ENCODE data around the gene KRT3.
"Not testable (repeated sequence)": the region's sequence is repeated elsewhere in the genome, so short reads cannot be mapped to it uniquely, and the experiment has no call there.

KRT3 gene

DNA sequence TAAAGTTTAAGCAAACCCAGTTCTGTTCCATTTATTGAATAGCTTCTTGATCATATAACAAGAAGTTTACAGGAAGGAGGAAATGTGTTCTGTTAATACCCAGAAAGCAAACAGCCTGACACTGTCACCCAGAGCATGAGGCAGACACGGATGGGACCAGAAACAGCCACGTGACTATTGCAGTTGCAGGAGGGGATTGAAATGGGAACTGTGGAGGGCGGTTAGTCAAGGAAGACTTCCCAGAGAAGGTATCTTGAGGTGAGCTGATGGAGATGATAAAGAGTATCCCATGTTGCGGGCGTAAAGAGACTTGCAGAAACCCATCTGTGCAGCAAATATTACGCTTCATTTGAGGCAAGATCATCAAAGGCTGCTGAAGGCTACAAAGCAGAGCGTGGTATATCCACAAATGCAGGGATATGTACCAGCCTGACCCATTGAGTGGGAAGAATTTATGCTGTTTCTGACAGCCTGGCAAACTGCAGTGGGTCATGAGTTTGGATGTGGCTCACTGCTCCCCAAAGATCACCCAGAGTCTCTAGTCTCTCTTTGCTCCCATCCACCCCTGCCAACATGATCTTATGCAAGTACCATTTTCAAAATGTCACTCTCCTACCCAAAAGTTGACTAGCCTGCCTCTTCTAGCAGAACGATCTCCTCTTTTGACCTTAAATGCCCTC, 39.5 kb downstream of the KRT3 start:
- TF ChIP-seq, protein P1, sequence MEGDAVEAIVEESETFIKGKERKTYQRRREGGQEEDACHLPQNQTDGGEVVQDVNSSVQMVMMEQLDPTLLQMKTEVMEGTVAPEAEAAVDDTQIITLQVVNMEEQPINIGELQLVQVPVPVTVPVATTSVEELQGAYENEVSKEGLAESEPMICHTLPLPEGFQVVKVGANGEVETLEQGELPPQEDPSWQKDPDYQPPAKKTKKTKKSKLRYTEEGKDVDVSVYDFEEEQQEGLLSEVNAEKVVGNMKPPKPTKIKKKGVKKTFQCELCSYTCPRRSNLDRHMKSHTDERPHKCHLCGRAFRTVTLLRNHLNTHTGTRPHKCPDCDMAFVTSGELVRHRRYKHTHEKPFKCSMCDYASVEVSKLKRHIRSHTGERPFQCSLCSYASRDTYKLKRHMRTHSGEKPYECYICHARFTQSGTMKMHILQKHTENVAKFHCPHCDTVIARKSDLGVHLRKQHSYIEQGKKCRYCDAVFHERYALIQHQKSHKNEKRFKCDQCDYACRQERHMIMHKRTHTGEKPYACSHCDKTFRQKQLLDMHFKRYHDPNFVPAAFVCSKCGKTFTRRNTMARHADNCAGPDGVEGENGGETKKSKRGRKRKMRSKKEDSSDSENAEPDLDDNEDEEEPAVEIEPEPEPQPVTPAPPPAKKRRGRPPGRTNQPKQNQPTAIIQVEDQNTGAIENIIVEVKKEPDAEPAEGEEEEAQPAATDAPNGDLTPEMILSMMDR (IDR thresholded peaks at IDR 0.05; ENCODE audit: insufficient read depth, missing control alignments), result no peak
- DNase-seq (ENCODE audit: insufficient read length, low spot score), result no peak
- no peak for FAIRE-seq

DNA sequence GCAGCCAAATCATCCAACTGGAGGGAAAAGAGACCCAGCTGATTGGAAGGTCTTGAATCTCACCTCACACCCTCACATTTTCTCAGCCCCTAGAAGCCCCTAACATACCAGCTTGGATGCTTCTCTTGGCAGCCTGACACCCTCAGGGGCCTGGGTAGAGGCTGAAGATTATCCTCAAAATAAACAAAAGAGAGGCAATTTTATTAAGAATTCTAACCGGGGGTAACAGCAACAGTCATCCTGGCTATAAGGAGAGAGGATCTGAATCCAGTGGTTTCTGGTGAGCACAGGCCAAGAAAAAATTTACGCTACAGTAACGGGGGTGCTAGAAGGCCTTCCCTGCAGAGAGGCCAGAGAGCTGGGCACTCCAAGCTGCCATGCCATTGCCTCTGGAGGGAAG, 40.4 kb downstream of the KRT3 start:
- TF ChIP-seq, protein P1 (IDR thresholded peaks at IDR 0.05; ENCODE audit: insufficient read depth, missing control alignments), result no peak
- DNase-seq (ENCODE audit: insufficient read length, low spot score) (no peak), FAIRE-seq (no peak)

DNA sequence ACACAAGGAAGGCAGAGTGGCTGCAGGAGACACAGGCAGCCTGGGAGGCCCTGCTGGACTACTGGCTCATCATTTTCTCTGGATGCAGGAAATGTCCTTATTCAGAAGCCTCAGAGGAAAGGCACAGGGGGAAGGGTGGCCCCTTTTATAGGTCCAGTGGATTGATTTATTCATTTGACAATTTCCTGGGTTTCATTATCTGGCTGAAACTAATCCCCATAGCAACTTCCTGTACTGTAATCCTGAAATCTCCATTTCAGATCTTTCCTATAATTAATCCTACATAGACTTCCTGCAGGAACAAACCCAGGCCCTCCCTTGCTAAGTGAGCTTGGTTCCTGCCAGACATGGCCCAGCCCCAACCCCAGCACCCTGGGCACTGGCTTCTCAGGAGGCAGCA, 41.8 kb downstream of the KRT3 start:
- DNase-seq (ENCODE audit: insufficient read length, low spot score) (no peak), FAIRE-seq (no peak)
- TF ChIP-seq, protein P1 (IDR thresholded peaks at IDR 0.05; ENCODE audit: insufficient read depth, missing control alignments), result no peak

DNA sequence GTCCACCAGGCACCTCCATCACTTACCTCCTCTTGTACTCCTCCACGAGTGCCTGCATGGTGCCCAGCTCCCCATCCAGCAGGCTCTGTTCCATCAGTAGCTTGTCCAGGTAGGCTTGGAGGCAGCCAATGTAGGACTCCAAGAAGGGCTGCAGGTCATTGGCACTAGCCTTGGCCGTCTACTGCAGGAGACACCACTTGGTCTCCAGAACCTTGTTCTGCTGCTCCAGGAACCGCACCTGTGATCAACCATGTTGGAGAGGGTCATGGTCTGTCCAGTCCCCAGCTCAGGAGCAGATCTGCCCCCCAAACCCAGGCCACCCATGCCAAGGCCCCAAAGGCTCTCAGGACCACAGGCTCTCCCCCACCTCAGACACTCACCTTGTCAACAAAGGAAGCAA, 42.6 kb downstream of the KRT3 start:
- TF ChIP-seq, protein P1 (IDR thresholded peaks at IDR 0.05; ENCODE audit: insufficient read depth, missing control alignments), result no peak
- DNase-seq (ENCODE audit: insufficient read length, low spot score) (no peak), FAIRE-seq (no peak)

DNA sequence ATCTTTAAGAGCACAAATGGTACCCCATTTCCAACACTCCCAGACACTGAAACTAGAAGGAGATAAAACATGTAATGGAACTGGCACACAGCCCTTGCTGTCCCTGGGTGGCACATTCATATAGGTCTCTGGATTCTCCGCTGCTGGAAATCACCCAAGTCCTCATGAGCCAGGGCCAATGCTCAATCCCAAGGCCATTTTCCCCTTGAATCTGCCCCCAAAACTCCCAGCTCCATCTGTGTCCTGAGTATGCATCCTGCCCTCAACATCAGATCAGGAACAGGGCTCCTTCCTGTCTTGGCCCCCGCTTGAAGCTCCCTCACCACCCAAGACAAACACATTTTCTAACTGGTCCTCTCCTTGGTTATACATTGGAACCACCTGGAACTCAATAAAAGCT, 43.4 kb downstream of the KRT3 start:
- TF ChIP-seq, protein P1 (IDR thresholded peaks at IDR 0.05; ENCODE audit: insufficient read depth, missing control alignments), result no peak
- FAIRE-seq (no peak), DNase-seq (ENCODE audit: insufficient read length, low spot score) (no peak)

DNA sequence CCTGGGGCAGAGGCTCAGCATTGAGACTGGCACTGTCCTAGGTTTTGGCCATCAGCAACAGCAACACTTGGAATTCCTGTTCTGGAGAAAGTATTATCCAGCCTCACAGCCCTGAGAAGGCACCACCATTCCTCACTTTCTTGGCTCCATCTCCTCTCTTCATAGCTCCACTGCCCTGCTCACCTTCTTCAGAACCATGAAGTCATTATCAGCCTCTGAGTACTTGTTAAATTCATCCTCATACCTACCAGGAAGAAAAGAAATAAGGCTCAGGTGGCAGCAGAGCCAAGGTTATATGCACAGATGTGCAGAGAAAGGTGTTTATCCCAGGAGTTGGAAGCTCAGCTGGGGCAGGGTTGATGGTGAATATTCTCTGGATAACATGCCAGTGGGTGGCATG, 44.1 kb downstream of the KRT3 start:
- DNase-seq (ENCODE audit: insufficient read length, low spot score) (no peak), FAIRE-seq (no peak)
- TF ChIP-seq, protein P1 (IDR thresholded peaks at IDR 0.05; ENCODE audit: insufficient read depth, missing control alignments), result no peak

DNA sequence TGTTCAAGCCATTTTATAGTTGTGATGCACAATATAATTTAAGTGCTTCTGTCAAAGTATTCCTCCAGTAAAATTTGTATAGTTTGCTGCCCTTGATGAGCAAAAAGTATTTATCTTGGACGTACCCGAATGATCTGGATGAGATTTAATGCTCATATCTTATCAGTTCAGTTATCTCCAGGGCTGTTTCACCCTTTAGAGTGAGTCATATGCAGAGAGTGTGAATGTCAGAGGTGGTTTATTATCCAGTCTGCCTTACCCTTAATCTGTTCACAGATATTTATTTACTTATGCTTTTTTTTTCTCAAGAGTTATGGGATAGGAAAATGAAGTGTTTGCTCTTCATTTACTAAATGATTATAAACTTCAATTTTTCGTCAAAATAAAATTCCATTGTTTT, 45.4 kb downstream of the KRT3 start:
- not testable (repeated sequence) for FAIRE-seq; DNase-seq (ENCODE audit: insufficient read length, low spot score)

DNA sequence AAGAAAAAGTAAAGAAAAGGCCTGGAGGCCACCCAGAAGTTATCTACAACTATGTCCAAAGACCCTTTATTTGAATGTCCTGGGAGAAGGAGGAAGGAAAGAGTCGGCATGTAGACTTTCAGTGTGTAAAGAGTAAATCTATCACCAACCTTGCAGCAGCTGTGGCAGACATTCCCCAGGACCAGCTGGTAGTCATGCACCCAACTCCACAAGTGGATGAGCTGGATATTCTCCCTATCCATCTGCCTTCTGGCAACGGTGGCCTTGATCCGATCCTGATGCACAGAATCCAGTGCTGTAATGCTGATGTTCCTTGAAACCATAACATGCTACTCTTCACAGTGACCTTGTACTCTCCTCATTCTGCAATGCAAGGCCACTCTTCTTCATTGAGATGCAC, 46.1 kb downstream of the KRT3 start:
- TF ChIP-seq, protein P1 (IDR thresholded peaks at IDR 0.05; ENCODE audit: insufficient read depth, missing control alignments), result no peak
- DNase-seq (ENCODE audit: insufficient read length, low spot score) (no peak), FAIRE-seq (no peak)
